GM19025 (cell line): Measurements from ENCODE around the gene RARB.

Experiments
- ATAC-seq: cut with Tn5 transposase; IDR thresholded peaks from one replicate; pipeline ENCODE4 v1.9.1; 2021; ENCODE audit warnings: mild to moderate bottlenecking, low read depth, moderate library complexity; ENCODE audit not compliant: unreplicated experiment

Gene RARB

DNA sequence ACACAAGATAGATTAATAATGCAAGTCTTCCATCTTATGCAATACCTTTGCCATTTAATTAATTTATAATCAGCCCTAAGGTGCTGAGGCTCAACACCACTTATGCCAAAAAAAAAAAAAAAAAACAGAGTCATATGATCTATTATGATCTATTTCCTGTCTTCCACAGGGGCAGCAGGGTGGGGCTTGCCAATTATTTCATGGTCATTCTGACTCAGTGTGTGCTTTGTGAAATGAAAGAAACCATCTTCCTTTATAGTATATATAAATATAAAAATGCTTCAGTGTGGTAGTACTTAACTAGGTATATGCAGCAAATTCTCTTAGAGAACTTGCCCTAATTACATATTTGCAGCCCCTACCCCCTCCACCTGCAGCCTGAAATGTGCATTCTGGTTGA lies 7.2 kb upstream of the RARB start:
- ATAC-seq = no peak

DNA sequence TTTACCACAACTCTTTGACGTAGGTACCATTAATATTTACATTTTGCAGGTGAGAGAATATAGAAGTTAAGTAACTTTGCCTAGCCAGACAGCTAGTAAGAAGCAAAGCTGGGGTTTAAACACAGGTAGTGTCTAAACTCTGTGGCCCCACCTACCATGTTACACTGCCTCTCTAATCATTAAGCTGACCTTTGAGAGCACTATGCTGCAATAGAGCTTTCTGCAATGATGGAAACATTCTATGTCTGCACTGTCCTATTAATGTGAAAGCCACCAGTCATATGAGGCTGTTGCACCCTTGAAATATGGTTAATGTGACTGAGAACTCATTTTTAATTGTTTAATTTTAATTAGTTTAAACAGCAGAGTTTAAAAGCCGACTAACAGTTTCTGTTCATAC lies 6.3 kb upstream of the RARB start:
- ATAC-seq = no peak

DNA sequence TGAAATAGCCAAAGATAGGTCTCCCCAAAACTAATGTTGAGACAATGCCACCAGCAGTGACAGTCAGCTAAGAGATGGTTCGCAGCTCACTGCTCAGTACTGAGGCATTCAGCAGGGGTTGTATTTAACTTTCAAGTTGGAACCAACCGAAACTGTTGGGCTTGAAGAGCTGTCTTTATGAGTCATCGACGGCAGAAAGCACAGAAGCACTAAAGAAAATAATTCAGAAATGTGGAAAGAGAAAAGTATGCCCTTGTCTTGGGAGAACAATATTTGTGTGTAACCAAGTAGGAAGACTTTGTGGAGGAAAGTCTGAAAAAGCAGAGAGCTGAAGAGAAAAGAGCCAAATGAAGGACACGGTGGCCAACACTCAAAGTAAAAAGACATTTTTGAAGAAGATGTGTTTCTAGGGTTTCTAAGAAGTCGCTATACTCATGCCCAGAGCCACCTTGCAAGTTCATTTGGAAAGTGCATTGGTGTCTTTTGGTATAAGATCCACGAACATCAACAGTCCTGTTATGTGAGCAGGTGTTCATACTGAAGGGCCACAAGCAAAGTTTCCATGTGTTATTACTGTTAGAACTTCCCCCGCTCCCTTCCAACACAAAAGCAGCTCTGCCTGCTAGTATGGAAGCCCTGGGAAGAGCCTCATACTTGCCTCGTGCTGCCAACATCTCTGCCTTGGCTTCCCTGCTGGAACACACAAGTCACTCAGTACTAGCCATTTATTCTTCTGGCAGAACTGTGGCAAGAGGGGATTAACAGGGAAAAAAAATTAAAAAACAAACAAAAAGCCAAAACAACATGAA lies 4.1 kb upstream of the RARB start:
- no peak for ATAC-seq

DNA sequence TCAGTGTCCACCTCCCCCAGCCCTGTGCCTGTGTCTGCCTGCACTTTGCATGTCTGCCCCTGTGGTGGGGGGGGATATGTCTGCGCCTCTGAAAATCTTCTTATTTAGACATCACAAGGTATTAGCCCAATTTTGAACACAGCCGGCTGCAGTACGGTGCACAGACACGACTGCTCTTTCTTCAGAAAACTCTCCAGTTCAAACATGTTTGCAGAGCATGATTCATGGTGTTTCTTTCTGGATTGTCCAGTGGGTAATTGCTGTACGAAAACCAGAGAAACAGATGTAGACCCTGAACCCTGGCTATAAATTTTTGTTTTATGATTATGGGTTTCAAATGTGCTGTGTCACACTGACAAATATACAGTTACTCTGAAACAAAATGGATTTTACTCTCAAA lies 3.4 kb upstream of the RARB start:
- no peak for ATAC-seq

DNA sequence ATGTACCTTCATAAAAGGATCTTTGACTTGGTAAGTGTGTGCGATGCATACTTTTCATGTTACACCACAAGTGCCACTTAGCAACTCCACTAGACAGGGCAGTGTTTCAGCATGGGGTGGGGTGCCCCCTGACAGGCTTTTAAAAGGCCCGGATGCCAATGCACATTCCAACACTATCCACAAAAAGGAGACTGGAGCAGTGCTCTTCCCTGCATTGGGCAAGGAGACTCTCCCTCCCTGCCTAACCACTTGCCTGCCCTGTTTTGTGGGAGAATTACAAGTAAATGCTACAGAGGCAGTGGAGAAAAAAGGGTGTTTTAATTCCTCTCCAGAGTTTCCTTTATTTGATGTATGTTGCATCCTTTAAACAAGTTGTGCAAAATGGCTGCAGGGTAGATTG lies 1.7 kb upstream of the RARB start:
- no peak for ATAC-seq

DNA sequence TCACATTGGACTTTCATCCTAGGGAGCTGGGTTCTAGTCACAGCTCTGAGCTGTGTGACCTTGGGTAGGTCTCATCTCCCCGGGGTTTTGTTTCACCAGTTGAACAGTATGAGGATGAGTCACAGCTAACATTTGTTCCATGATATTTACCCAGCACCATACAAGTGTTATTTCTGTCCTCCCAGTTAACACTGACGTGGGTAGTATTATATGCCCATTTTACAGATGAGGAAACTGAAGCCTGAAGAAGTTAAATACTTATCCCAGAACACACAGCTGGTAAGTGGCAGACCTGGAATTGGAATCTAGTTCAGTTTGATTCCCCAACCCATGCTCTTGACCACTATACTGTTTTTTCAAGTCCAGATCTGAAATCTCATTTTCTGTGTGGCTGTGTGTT lies 908 bp upstream of the RARB start:
- ATAC-seq = no peak

DNA sequence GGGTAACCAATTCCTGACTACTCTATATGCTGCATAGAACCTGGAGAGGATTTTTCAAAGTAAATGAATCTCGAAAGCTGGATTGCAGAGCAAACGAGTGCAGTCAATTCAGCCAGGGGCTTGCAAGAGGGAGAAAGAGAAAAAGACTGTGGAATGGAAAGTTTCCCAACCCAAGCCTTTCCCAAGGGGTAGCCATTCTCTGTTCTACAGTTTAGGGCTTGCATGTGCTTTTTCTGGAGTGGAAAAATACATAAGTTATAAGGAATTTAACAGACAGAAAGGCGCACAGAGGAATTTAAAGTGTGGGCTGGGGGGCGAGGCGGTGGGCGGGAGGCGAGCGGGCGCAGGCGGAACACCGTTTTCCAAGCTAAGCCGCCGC lies 511 bp upstream of the RARB start:
- no peak for ATAC-seq

DNA sequence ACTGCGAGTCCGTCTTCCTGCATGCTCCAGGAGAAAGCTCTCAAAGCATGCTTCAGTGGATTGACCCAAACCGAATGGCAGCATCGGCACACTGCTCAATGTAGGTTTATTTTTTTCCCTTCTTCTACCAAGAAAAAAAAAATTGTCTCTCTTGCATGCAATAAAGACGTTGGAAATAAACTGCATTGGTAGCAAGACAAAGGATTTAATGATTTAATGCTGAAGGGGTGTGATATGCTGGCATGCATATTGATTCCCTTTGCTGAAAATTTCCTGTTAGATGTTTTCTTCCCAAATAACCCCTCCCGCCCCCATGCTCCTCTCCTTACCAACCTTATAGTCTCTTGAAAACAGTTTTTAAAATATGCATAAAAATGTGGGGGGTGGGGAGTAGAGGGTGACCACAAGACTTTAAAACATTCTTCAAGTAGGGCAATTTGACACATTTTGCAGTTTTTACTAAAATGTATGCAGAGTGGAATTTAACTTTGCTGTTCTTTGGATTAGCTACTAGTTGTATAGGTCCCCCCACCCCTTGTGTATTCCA lies 799 bp downstream of the RARB start:
- ATAC-seq = no peak

DNA sequence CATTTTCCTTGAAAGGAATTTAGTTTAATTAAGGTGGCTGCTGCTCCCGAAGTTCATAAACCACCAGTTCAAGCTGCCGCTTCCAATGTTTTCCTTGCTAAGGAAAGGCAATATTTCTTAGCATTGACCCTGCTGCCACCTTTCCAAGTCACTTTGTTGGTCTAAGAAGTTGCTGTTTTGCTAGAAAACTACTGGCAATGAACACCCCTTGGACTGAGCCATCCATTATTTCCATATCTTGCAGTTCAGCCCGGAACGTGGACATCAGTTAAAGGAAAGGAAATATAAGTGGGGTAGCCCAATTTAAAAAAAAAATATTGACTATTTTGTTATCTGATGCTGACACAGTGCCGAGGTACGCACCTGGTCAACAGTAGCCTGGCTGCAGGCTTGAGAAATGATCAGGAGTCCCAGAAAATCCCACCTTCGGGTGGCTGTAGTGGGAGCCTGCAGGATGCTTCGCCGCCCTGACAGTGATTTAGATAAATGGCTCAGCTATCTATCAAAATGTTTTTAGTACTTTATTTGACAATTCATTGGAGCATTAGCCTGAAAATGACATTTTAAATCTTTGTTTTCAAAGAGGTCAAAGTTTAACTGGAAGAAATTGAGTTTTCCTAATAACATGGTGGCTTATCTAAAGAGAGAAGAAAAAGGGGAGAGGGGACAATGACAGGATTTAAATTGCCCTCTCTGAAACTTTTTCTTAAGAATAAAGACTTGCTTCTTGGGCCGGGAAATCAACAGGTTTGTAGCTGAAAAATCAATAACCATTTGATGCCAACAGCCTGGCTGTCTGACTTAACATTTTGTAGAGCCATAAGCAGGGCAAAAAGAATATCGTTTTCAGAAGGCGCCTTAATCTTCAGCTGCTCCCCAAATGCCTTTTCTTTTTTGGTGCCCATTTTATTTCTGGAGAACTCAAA lies 1.6 kb downstream of the RARB start:
- no peak for ATAC-seq

DNA sequence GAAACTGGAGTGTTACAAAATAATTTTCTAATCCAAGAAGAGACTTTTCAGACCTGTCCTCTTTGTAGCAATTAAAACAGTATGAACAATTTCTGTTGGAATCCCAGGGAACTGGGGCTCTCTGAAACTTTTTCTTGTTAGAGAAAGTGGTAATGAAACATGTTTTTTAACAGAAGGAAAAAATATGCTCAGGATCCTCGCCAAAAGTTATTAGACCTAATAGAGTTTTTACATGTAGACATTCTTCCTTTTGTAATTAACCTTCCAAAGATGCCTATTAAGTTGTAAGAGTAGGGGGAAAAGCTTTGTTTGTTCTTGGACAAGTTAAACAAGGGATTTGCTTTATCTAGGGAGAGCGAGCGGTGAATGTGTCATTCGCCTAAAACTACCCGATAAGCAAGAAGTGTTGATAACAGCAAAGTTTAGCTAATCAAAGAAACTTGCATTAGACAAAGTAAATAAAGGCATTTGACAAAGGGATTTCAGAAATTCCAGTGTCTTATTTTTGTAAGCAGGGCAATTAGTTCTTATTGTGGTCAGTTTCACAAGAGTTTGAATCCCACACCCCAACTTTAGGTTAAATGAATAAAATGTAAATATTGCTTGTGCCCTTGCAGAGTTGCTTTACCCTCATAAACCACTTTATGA lies 2.3 kb downstream of the RARB start:
- no peak for ATAC-seq

DNA sequence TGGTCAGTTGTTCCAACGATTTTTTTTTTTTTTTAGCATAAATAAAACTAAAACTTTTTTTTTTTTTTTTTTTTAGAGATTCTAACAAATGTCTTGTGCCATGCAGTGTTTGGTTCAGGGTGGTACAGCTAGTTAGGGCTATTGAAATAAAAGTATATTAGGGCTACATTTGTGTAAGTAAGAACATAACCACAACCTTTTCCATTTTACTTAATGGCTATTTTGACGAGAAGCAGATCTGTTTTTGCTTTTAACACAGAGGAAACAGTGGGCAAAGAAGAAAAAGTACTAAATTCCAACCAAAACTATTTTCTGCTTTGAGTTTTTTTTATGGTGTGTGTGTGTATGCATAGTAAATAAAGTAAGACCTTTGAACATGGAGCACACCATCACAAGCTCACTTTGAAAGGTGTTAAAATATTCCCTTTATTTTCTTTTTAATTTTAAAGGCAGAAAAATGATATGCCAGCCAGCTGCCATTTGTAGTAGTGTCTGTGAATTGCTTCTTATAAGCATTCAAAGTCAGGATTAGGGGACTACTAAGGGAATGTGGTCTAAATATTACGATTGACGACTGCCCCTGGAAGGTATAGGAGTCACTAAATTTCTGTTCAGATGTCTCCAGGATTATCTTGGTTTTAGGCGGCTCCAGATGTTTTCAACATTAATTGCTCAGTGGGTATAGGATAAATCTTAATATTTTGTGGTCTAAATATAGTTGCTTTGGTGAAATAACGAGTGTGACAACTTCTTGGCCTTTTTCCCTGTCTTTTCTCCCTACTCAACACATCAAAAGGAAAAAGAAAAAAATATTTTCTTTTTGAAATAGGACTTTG lies 3.1 kb downstream of the RARB start:
- no peak for ATAC-seq

DNA sequence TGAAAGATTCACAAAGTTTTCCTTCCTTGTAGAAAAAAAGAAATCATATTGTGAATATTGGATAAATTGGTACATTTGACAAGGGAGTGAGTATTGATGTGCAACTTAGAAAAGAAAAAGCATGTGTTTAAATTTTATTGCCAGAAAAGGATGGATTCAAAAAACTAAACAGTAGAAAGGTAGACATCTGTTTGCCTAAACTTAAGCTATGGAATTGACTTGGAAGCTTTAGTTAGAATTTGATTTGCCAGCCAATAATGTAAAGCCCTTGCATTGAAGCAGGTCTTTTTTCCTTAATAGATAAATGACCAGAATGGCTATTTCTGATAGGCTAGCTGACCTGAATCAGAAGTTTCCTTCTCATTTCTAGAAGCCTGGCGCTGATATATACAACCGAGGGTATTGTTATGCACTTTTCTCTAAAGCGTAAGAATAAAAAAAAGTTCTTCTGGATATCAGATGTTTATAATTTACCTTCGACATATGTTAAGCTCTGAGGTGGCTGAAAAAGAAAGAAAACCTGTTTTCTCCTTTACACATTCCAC lies 4.2 kb downstream of the RARB start:
- no peak for ATAC-seq

DNA sequence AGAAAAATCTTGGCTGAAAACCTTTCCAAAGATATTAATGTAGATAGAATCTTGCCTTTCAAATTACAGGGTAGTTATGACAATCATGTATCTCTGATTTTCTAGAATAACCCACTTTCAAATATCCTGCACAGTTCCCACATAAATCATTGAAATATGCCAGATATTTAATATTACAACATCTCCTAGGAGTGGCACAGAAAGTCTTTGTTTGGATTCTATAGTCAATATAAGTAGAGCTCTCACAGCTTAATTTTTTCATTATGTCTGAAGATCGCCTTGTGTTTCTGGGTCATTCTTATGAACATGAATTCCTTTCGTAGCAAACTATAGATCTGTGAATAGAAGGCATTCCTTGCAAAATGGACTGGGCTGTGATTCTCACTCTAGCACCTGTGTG lies 5.0 kb downstream of the RARB start:
- ATAC-seq = no peak

DNA sequence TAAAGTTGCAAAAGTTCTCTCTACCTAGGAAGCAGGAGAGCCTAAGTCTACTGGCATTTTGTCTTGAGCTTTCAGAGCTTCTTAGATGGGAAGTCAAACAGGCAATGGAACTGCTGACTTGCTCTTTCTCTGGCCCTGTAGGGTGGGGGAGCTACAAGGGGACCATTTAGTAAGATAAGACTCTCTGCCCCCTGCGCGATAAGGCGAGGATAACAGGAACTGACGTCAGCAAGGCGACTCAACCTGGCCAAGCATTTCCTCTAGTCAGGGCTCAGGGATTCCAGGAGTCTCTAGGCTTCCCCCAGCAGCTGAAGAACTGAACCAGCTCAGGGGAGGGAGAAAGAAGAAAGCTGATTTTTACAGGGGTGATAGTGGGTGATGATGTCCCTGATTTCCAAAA lies 5.8 kb downstream of the RARB start:
- ATAC-seq = no peak

DNA sequence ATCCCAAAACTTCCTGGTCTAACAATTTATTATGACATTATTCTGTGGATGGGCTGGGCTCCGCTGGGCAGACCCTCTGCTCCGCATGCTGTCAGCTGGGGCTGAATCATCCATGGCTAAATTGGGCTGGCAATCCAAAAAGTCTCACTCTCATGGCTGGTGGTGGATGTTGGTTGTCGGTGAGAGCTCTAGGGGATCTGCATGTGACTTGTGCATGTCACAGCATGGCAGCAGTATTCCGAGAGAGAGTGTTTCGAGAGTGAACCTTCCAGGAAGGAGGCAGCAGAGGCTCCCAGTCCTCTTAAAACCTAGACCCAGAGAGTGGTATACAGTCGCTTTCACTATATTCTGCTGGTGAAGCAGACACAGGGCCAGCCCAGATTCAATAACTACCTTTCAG lies 9.9 kb downstream of the RARB start:
- no peak for ATAC-seq

DNA sequence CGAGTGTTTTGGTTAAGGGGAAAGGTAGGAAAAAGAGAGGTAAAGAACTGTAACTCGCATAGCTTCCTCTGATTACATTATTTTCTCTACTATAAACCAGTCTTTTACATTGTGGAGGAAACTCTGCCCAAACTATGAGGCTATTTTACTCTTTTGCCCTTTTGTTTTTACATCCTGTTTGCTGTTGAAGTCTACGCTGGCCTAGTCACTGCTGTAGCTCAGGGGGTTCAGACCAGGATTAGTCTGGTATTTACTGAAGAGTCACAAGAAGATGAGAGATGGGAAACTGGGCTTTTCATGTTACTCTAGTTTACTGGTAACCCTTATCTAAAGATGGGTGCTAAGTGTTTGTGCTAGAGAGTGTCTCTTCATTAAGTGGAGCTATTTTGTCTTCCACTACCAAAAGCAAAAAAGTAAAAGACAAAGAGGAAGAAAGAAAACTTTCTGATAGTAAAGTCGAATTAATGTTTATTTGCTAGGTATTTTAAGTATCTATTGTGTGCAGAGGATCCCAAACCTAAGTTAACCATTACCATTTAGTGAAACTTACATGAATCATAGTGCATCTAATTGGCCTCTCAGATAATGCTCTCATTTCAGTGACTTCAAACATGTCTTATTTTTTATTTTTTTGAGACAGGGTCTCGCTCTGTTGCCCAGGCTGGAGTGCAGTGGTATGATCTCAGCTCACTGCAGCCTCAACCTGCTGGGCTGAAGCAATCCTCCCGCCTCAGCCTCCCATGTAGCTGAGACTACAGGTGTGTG lies 10.9 kb downstream of the RARB start:
- no peak for ATAC-seq

DNA sequence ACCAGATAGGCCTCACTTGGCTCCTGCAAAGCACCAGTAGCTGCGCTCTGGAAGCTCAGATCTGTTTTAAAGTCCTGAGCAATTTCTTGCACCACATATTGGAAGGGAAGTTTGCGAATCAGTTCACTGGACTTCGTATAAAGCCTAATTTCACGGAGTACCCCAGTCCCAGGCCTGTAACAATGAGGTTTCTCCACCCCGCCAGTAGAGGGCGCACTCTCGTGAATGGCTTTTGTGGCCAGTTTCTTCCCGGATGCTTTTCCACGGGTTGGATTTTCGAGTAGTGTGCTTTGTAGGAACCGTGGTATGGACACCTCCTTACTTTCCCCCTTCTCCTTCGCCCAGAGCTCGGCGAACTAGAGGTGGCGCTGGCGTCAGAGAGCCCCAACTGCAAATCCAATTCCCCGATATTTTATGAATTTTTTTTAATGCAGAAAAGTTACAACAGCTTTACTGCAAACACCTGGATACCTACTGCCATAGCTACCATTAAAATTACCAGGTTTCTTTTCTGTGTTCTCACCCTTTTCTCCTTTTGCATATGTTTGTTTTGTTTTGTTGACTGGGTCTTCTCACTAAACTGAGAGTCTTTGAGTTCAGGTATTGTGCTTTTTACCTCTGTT lies 13.3 kb downstream of the RARB start:
- no peak for ATAC-seq

DNA sequence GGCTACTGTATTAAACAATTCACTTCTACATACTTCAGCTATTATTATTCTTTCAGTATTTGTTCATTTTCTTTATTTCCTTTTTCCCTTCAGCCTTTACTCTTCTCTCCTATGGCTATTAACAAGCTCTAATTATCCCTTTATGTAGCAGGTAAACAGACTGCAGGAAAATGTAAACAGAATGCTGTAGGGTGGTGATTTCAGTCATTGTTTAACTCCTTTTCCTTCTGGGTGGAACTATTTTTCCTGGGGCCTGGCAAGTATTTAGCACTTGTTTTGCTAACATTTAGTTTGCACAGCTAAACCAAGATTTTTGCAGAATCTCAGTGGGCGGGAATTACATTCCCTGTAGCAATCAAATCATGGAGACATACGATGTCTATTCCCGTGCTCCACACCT lies 14.4 kb downstream of the RARB start:
- ATAC-seq = no peak

DNA sequence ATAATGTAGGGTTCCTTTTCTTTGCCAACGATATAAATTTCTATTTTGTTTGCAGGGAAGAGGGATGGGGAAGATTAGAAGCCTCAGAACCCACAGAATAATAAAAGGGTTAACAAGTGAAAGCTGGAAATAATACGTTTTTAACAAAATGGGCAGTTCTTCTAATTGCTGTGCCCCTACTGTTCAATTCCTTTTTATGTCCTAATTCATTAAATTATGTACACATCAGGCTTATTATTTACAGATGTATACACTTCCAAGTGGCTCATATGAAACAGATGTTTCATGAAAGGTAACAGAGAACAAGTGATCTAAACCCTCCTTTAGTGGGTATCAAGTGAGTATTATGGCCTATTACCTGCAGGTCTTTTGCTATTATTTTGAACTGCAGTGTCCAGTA lies 16.2 kb downstream of the RARB start:
- ATAC-seq = no peak
